CD14-positive monocyte (primary cell): ENCODE measurements around the gene SMTN. TPM values are rescaled to one million over a fixed set of nuclear protein-coding genes. Genes with fewer than 3 reads are reported as not detected.

Source experiments
- DNase-seq, 3 donors: peaks; one replicate each; pipeline ENCODE4 v3.0.0-alpha.2; 2011 to 2022
- H2AFZ ChIP-seq: 2 replicates; pipeline ENCODE4 v1.6.0; 2012; ENCODE audit warnings: mild to moderate bottlenecking, low read depth, low read length, inconsistent platforms; ENCODE audit not compliant: insufficient read depth, poor library complexity, severe bottlenecking
- H3K27ac ChIP-seq, 2 donors: 1 replicate in 1 of 2; 2 replicates in 1 of 2; pipeline ENCODE4 v1.5.1; 2012 to 2013; ENCODE audit warnings: low read length in 2 of 2, control low read depth in 1 of 2, inconsistent platforms in 1 of 2, low read depth in 1 of 2, mild to moderate bottlenecking in 1 of 2
- H3K27me3 ChIP-seq, 2 donors: one replicate each; pipeline versions ENCODE4 v1.6.0 to v1.6.1; 2011 to 2013; ENCODE audit warnings: low read length in 2 of 2; ENCODE audit not compliant: control insufficient read depth in 2 of 2, insufficient read depth in 2 of 2
- H3K36me3 ChIP-seq, 2 donors: replicated peaks in 1 of 2; 1 replicate in 1 of 2; 2 replicates in 1 of 2; pipeline versions ENCODE4 v1.5.1 to v1.6.1; 2012 to 2013; ENCODE audit warnings: low read length in 2 of 2, control low read depth in 1 of 2, inconsistent platforms in 1 of 2, mild to moderate bottlenecking in 1 of 2; ENCODE audit not compliant: insufficient read depth in 2 of 2, control insufficient read depth in 1 of 2
- H3K4me1 ChIP-seq, 2 donors: 1 replicate in 1 of 2; 2 replicates in 1 of 2; pipeline versions ENCODE4 v1.5.1 to v1.6.1; 2012 to 2013; ENCODE audit warnings: low read length in 2 of 2, control low read depth in 1 of 2, inconsistent platforms in 1 of 2, mild to moderate bottlenecking in 1 of 2, moderate library complexity in 1 of 2; ENCODE audit not compliant: insufficient read depth in 2 of 2, control insufficient read depth in 1 of 2
- H3K4me2 ChIP-seq: replicated peaks from 2 replicates; pipeline ENCODE3; 2012; ENCODE audit warnings: low read length, moderate library complexity, mild to moderate bottlenecking; ENCODE audit not compliant: poor library complexity, severe bottlenecking; ENCODE audit errors: extremely low read depth
- H3K4me3 ChIP-seq, 3 experiments: fragments of 200-600 bp in 1 of 3; sonication (generic) in 1 of 3; replicated peaks in 1 of 3; 1 replicate in 2 of 3; 2 replicates in 1 of 3; pipeline ENCODE4 v1.5.1; 2011 to 2013; ENCODE audit warnings: low read length in 3 of 3, mild to moderate bottlenecking in 3 of 3, control low read depth in 2 of 3, low read depth in 2 of 3, inconsistent platforms in 1 of 3, moderate library complexity in 1 of 3
- H3K79me2 ChIP-seq: 2 replicates; pipeline ENCODE4 v1.6.0; 2012; ENCODE audit warnings: mild to moderate bottlenecking, control low read depth, inconsistent platforms, low read length, moderate library complexity; ENCODE audit not compliant: insufficient read depth
- H3K9ac ChIP-seq: 2 replicates; pipeline ENCODE4 v1.6.0; 2017; ENCODE audit warnings: low read length, mild to moderate bottlenecking; ENCODE audit not compliant: insufficient read depth, poor library complexity, severe bottlenecking
- H3K9me3 ChIP-seq, 2 donors: replicated peaks in 1 of 2; 1 replicate in 1 of 2; 2 replicates in 1 of 2; pipeline versions ENCODE4 v1.5.1 to v1.6.1; 2012 to 2013; ENCODE audit warnings: low read length in 2 of 2, control low read depth in 1 of 2; ENCODE audit not compliant: control insufficient read depth in 1 of 2, insufficient read depth in 1 of 2
- H4K20me1 ChIP-seq: 2 replicates; pipeline ENCODE4 v1.6.0; 2012; ENCODE audit warnings: mild to moderate bottlenecking, low read length, control low read depth, moderate library complexity; ENCODE audit not compliant: insufficient read depth
- H3K27ac Mint-ChIP-seq, 7 donors: one replicate each; pipeline ENCODE4 v1.8.0; 2020; ENCODE audit warnings: mild to moderate bottlenecking in 7 of 7, mixed read lengths in 7 of 7, moderate library complexity in 6 of 7, inconsistent platforms in 2 of 7
- H3K27me3 Mint-ChIP-seq, 3 donors: one replicate each; pipeline ENCODE4 v1.8.0; 2021 to 2022; ENCODE audit warnings: low read depth in 3 of 3, mild to moderate bottlenecking in 3 of 3, mixed read lengths in 3 of 3, moderate library complexity in 3 of 3, inconsistent platforms in 1 of 3
- H3K36me3 Mint-ChIP-seq, 2 donors: one replicate each; pipeline ENCODE4 v1.8.0; 2020; ENCODE audit warnings: mixed read lengths in 2 of 2, inconsistent platforms in 1 of 2, mild to moderate bottlenecking in 1 of 2
- H3K4me1 Mint-ChIP-seq: one replicate; pipeline ENCODE4 v1.8.0; 2020; ENCODE audit warnings: mild to moderate bottlenecking, mixed read lengths
- H3K4me3 Mint-ChIP-seq, 2 donors: one replicate each; pipeline ENCODE4 v1.8.0; 2020; ENCODE audit warnings: mild to moderate bottlenecking in 2 of 2, mixed read lengths in 2 of 2, moderate library complexity in 1 of 2
- H3K9me3 Mint-ChIP-seq, 7 donors: one replicate each; pipeline ENCODE4 v1.8.0; 2020 to 2022; ENCODE audit warnings: mixed read lengths in 7 of 7, mild to moderate bottlenecking in 6 of 7, moderate library complexity in 6 of 7, inconsistent platforms in 2 of 7
- WGBS: methylation state at CpG from one replicate; pipeline ENCODE4 v1.1.5; 2013; ENCODE audit warnings: missing lambda C conversion rate; ENCODE audit not compliant: insufficient coverage; 5-methylcytosine and 5-hydroxymethylcytosine counted together
- intact Hi-C, 2 donors: fragments of 100-400 bp; cut with micrococcal nuclease; formaldehyde crosslinking; loops; one replicate each; pipeline versions ENCODE4 v1.15.0 to v1.15.1; 2023
- polyA plus RNA-seq, 3 donors: library from polyadenylated mRNA; depleted of rRNA in 1 of 3; unstranded in 2 of 3; stranded (reverse) in 1 of 3; fragments of 300-500 nt in 2 of 3; fragments of >200 nt in 1 of 3; fragmentation: Illumina TruSeq in 2 of 3; gene quantifications; 1 replicate in 2 of 3; 2 replicates in 1 of 3; pipeline ENCODE4 v1.2.3, GENCODE V29; 2012 to 2021
- TF ChIP-seq, protein P1 (sequence below): fragments of 200-600 bp; IDR thresholded peaks from one replicate; pipeline ENCODE4 v1.8.0; 2022; ENCODE audit warnings: antibody characterized with exemption, mild to moderate bottlenecking

Gene SMTN
- polyA plus RNA-seq, 3 donors: 0.87 to 13.3 (median 0.88) TPM

DNA sequence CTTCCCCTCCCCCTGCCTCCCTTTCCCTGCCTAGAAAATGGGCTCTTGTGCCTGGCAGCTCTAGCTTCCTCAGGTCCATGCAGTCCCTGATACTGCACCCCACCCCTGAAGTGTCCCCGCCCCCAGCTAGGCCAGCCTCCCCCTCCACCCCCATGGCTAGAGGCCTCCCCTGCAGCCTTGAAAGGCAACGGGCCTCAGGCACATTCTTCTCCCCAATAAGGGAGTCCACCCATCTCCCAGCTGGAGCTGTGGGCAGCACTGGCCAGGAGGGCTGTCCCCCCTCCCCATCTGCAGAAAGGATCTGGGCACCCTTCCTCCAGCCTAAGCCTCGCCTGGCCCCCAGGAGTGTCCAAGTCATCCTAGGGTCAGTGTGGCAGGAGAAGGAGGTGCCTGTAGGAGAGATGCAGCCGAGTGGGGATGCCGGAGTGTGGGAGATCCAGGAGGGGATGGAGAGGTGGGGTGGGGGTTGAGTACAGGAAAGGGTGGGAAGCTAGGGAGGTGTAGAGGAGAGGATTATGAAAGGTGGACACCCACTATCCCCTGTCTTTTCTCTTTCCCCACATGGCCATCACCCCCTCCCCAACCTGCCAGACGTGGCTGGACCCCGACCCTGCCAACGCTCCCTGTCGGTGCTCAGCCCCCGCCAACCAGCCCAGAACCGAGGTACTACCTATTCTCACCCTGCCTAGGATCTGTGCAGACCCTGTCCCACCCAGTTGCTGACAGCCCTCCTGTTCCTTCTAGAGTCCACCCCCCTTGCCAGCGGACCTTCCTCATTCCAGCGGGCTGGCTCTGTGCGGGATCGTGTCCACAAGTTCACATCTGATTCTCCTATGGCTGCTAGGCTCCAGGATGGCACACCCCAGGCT lies 9.3 kb downstream of the SMTN start:
- no peaks in the 10 kb centered on the region for H4K20me1 ChIP-seq
- 98% methylated on average over 9 of the region's 15 CpGs for whole genome bisulfite sequencing
- no peak overlapping the region for H3K4me3 ChIP-seq
- H3K9me3 ChIP-seq: no peaks in the 10 kb centered on the region
- H3K27ac ChIP-seq: no peak overlapping the region
- H3K9ac ChIP-seq: no peak overlapping the region
- TF ChIP-seq, protein P1, sequence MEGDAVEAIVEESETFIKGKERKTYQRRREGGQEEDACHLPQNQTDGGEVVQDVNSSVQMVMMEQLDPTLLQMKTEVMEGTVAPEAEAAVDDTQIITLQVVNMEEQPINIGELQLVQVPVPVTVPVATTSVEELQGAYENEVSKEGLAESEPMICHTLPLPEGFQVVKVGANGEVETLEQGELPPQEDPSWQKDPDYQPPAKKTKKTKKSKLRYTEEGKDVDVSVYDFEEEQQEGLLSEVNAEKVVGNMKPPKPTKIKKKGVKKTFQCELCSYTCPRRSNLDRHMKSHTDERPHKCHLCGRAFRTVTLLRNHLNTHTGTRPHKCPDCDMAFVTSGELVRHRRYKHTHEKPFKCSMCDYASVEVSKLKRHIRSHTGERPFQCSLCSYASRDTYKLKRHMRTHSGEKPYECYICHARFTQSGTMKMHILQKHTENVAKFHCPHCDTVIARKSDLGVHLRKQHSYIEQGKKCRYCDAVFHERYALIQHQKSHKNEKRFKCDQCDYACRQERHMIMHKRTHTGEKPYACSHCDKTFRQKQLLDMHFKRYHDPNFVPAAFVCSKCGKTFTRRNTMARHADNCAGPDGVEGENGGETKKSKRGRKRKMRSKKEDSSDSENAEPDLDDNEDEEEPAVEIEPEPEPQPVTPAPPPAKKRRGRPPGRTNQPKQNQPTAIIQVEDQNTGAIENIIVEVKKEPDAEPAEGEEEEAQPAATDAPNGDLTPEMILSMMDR: no peak
- intact Hi-C loops: no loop called here
- Mint-ChIP-seq H3K4me1 (peaks cover 3% of the 10 kb centered on the region), H3K36me3 (peaks cover 14 to 42% of the 10 kb centered on the region in 2 donors), H3K9me3 (no peaks in the 10 kb centered on the region), H3K27ac (no peak overlapping the region), H3K4me3 (no peak overlapping the region), H3K27me3 (peaks cover 0 to 2% (median 0%) of the 10 kb centered on the region in 3 donors)
- peak in 1 of 3 donors; percentile 2 for DNase-seq
- H3K4me2 ChIP-seq: no peak overlapping the region
- no peaks in the 10 kb centered on the region for H3K27me3 ChIP-seq
- peaks cover 19 to 39% of the 10 kb centered on the region in 2 donors for H3K36me3 ChIP-seq
- H3K4me1 ChIP-seq: peaks cover 4 to 8% of the 10 kb centered on the region in 2 donors
- no peaks in the 10 kb centered on the region for H3K79me2 ChIP-seq
- no peak overlapping the region for H2AFZ ChIP-seq

GRCh38 chr22:31091106-31091975 lies 10.2 kb downstream of the SMTN start:
- Histone ChIP-seq H3K27me3 (no peaks in the 10 kb centered on the region), H4K20me1 (no peaks in the 10 kb centered on the region), H3K36me3 (peaks cover 22 to 48% of the 10 kb centered on the region in 2 donors), H3K27ac (no peak overlapping the region), H3K9me3 (no peaks in the 10 kb centered on the region), H3K4me1 (no peaks in the 10 kb centered on the region), H3K9ac (no peak overlapping the region), H3K4me3 (no peak overlapping the region), H2AFZ (no peak overlapping the region), H3K4me2 (no peak overlapping the region), H3K79me2 (no peaks in the 10 kb centered on the region)
- Mint-ChIP-seq H3K36me3 (peaks cover 23 to 49% of the 10 kb centered on the region in 2 donors), H3K4me1 (no peaks in the 10 kb centered on the region), H3K27ac (no peak overlapping the region), H3K27me3 (peaks cover 0 to 2% (median under 1%) of the 10 kb centered on the region in 3 donors), H3K4me3 (no peak overlapping the region), H3K9me3 (no peaks in the 10 kb centered on the region)
- 95% methylated on average over 26 of the region's 29 CpGs for WGBS
- TF ChIP-seq, protein P1: no peak
- intact Hi-C loops: no loop called here
- DNase-seq: no peak
